WTC11 (cell line): ENCODE measurements around the gene DNAI1. TPM values are rescaled to one million over a fixed set of nuclear protein-coding genes. Genes with fewer than 3 reads are reported as not detected.

Source experiments
- ATAC-seq: fragments of 200-7000 bp; cut with Tn5 transposase; 2 replicates; pipeline ENCODE4 v1.10.0; 2021; ENCODE audit warnings: mild to moderate bottlenecking, moderate library complexity
- CTCF ChIA-PET: fragments of 300-600 bp; sonication (Branson Sonifier 250); formaldehyde crosslinking; loops from one replicate; lab custom pipeline; 2021; ENCODE audit warnings: antibody characterized with exemption; lab: Charles Lee
- POLR2A ChIA-PET: fragments of 350-600 bp; sonication (Branson Sonifier 250); formaldehyde crosslinking; loops from one replicate; lab custom pipeline; 2021; ENCODE audit warnings: antibody characterized with exemption; lab: Charles Lee
- DNase-seq: peaks from one replicate; pipeline ENCODE4 v3.0.0; 2021; ENCODE audit warnings: low spot score
- H3K27ac Mint-ChIP-seq: 2 replicates; pipeline ENCODE4 v1.8.0; 2021; ENCODE audit warnings: mixed read lengths
- H3K27me3 Mint-ChIP-seq: 2 replicates; pipeline ENCODE4 v1.8.0; 2021; ENCODE audit warnings: low read depth, mild to moderate bottlenecking, moderate library complexity, mixed read lengths
- H3K36me3 Mint-ChIP-seq: 2 replicates; pipeline ENCODE4 v1.8.0; 2021; ENCODE audit warnings: mixed read lengths
- H3K4me1 Mint-ChIP-seq: 2 replicates; pipeline ENCODE4 v1.8.0; 2022; ENCODE audit warnings: mixed read lengths
- H3K4me3 Mint-ChIP-seq: 2 replicates; pipeline ENCODE4 v1.8.0; 2021; ENCODE audit warnings: mild to moderate bottlenecking, moderate library complexity, mixed read lengths
- H3K9me3 Mint-ChIP-seq: 2 replicates; pipeline ENCODE4 v1.8.0; 2021; ENCODE audit warnings: mixed read lengths
- AFF4 ChIP-seq: sonication (generic); formaldehyde crosslinking; IDR thresholded peaks from 2 replicates; pipeline ENCODE4 v1.8.1; 2023; ENCODE audit warnings: mild to moderate bottlenecking, missing genetic modification reagents, borderline replicate concordance
- ATF3 ChIP-seq: sonication (generic); formaldehyde crosslinking; conservative IDR thresholded peaks from 2 replicates; pipeline ENCODE4 v1.8.1; 2022; ENCODE audit warnings: mild to moderate bottlenecking, missing genetic modification reagents
- ATF6 ChIP-seq: sonication (generic); formaldehyde crosslinking; IDR thresholded peaks from 2 replicates; pipeline ENCODE4 v1.8.1; 2023; ENCODE audit warnings: mild to moderate bottlenecking, missing genetic modification reagents
- CREM ChIP-seq: sonication (generic); formaldehyde crosslinking; IDR thresholded peaks from 2 replicates; pipeline ENCODE4 v1.8.1; 2022; ENCODE audit warnings: mild to moderate bottlenecking, missing genetic modification reagents, moderate library complexity
- E2F1 ChIP-seq: sonication (generic); formaldehyde crosslinking; IDR thresholded peaks from 2 replicates; pipeline ENCODE4 v1.8.0; 2022; ENCODE audit warnings: mild to moderate bottlenecking, missing genetic modification reagents
- ELF4 ChIP-seq: sonication (generic); formaldehyde crosslinking; IDR thresholded peaks from 2 replicates; pipeline ENCODE4 v1.8.1; 2022; ENCODE audit warnings: low read depth, mild to moderate bottlenecking, moderate library complexity, missing genetic modification reagents
- EMX1 ChIP-seq: fragments of 250-450 bp; sonication (Bioruptor Pico); IDR thresholded peaks from 2 replicates; pipeline ENCODE4 v1.8.0; 2021; ENCODE audit warnings: mild to moderate bottlenecking
- ESRRA ChIP-seq: sonication (generic); formaldehyde crosslinking; IDR thresholded peaks from 2 replicates; pipeline ENCODE4 v1.8.1; 2022; ENCODE audit warnings: mild to moderate bottlenecking, missing genetic modification reagents, borderline replicate concordance
- JAZF1 ChIP-seq: fragments of 250-450 bp; sonication (Bioruptor Pico); IDR thresholded peaks from 2 replicates; pipeline ENCODE4 v1.9.0; 2021; ENCODE audit warnings: moderate library complexity, mild to moderate bottlenecking, inconsistent platforms
- JUN ChIP-seq: sonication (generic); formaldehyde crosslinking; IDR thresholded peaks from 2 replicates; pipeline ENCODE4 v1.8.0; 2023; ENCODE audit warnings: mild to moderate bottlenecking, missing genetic modification reagents
- MAX ChIP-seq: sonication (generic); formaldehyde crosslinking; IDR thresholded peaks from 2 replicates; pipeline ENCODE4 v1.8.0; 2022; ENCODE audit warnings: mild to moderate bottlenecking, missing genetic modification reagents
- NFE2L1 ChIP-seq: sonication (generic); formaldehyde crosslinking; IDR thresholded peaks from 2 replicates; pipeline ENCODE4 v1.8.1; 2023; ENCODE audit warnings: missing genetic modification reagents
- NR1H2 ChIP-seq: sonication (generic); formaldehyde crosslinking; IDR thresholded peaks from 2 replicates; pipeline ENCODE4 v1.9.0; 2021; ENCODE audit warnings: mild to moderate bottlenecking, moderate library complexity, missing genetic modification reagents
- NR2C2 ChIP-seq: sonication (generic); formaldehyde crosslinking; IDR thresholded peaks from 2 replicates; pipeline ENCODE4 v1.8.0; 2022; ENCODE audit warnings: mild to moderate bottlenecking, missing genetic modification reagents
- PRRX2 ChIP-seq: fragments of 250-450 bp; sonication (Bioruptor Pico); IDR thresholded peaks from 2 replicates; pipeline ENCODE4 v1.8.0; 2021; ENCODE audit warnings: mild to moderate bottlenecking
- USF2 ChIP-seq: sonication (generic); formaldehyde crosslinking; IDR thresholded peaks from 2 replicates; pipeline ENCODE4 v1.8.1; 2023; ENCODE audit warnings: mild to moderate bottlenecking, missing genetic modification reagents, moderate library complexity
- ZNF219 ChIP-seq: sonication (generic); formaldehyde crosslinking; IDR thresholded peaks from 2 replicates; pipeline ENCODE4 v1.8.0; 2023; ENCODE audit warnings: missing genetic modification reagents, mild to moderate bottlenecking, borderline replicate concordance
- ZNF232 ChIP-seq: sonication (generic); formaldehyde crosslinking; IDR thresholded peaks from 2 replicates; pipeline ENCODE4 v1.8.0; 2022; ENCODE audit warnings: mild to moderate bottlenecking, missing genetic modification reagents
- ZNF416 ChIP-seq: fragments of 250-450 bp; sonication (Bioruptor Pico); IDR thresholded peaks from 2 replicates; pipeline ENCODE4 v1.9.0; 2021; ENCODE audit warnings: mild to moderate bottlenecking, inconsistent platforms
- ZNF423 ChIP-seq: fragments of 250-450 bp; sonication (Bioruptor Pico); IDR thresholded peaks from 2 replicates; pipeline ENCODE4 v2.1.2; 2022; ENCODE audit warnings: mild to moderate bottlenecking, moderate library complexity
- ZNF671 ChIP-seq: fragments of 250-450 bp; sonication (Bioruptor Pico); IDR thresholded peaks from 2 replicates; pipeline ENCODE4 v1.8.0; 2021; ENCODE audit warnings: mild to moderate bottlenecking
- total RNA-seq: library from RNA; stranded (reverse); gene quantifications from 3 replicates; pipeline ENCODE4 v1.2.3, GENCODE V29; 2021

The DNAI1 gene
- total RNA-seq, 1 experiment from 2014 or later: 2.1 TPM

- TF ChIP-seq E2F1 (CRISPR knock-in tag): no peak
- no peak for TF ChIP-seq ZNF423
Measured at GRCh38 chr9:34550681-34551270, 92.2 kb downstream of the DNAI1 start (continued).

GRCh38 chr9:34551751-34552605, 93.4 kb downstream of the DNAI1 start:
- Mint-ChIP-seq H3K4me3 (no peak overlapping the region), H3K27ac (no peak overlapping the region), H3K9me3 (no peaks in the 10 kb centered on the region), H3K4me1 (peaks cover 26% of the 10 kb centered on the region), H3K27me3 (peaks cover 3% of the 10 kb centered on the region; the same call in 1 of the 2 replicates), H3K36me3 (no peaks in the 10 kb centered on the region)
- DNase-seq (no peak), ATAC-seq (no peak)
- TF ChIP-seq ELF4 (CRISPR knock-in tag) (no peak), ZNF219 (CRISPR knock-in tag) (no peak), ESRRA (CRISPR knock-in tag) (no peak), EMX1 (CRISPR knock-in tag) (no peak), JAZF1 (CRISPR knock-in tag) (no peak), AFF4 (CRISPR knock-in tag) (no peak), ZNF232 (CRISPR knock-in tag) (no peak), ZNF671 (CRISPR knock-in tag) (no peak), NR2C2 (no peak), USF2 (CRISPR knock-in tag) (no peak), CREM (no peak), ZNF416 (CRISPR knock-in tag) (no peak), PRRX2 (no peak), NFE2L1 (no peak), MAX (no peak), ATF6 (CRISPR knock-in tag) (no peak), ATF3 (no peak), NR1H2 (CRISPR knock-in tag) (no peak), JUN (CRISPR knock-in tag) (no peak)
- CTCF ChIA-PET: interaction anchor here (1.3 to 8.0 kb wide), 3 partner anchors 36 to 52 kb away, joined by 3 to 192 read pairs (median 19); no protein-coding TSS in a partner anchor
- POLR2A ChIA-PET: interaction anchor here (0.6 kb wide), 1 partner anchor 44 kb away, joined by 4 read pairs; no protein-coding TSS in a partner anchor
